HepG2 (cell line): ENCODE results near the gene PRSS8. TPM values are rescaled to one million over a fixed set of nuclear protein-coding genes. Genes with fewer than 3 reads are reported as not detected.

ENCODE experiments used
- AGO1 ChIP-seq: fragments of 200-400 bp; formaldehyde crosslinking; IDR thresholded peaks from 2 replicates; pipeline ENCODE4 v1.6.1; 2017; ENCODE audit warnings: mild to moderate bottlenecking, low read depth, low read length, moderate library complexity; ENCODE audit not compliant: poor library complexity, severe bottlenecking
- DNMT1 ChIP-seq: sonication (generic); formaldehyde crosslinking; IDR thresholded peaks from 2 replicates; pipeline ENCODE4 v1.5.1; 2020; ENCODE audit warnings: mild to moderate bottlenecking, missing genetic modification reagents
- HDAC2 ChIP-seq: sonication (generic); formaldehyde crosslinking; IDR thresholded peaks from 2 replicates; pipeline ENCODE4 v1.4.0; 2020; ENCODE audit warnings: missing genetic modification reagents
- HES4 ChIP-seq: sonication (generic); formaldehyde crosslinking; IDR thresholded peaks from 2 replicates; pipeline ENCODE4 v1.9.0; 2021; ENCODE audit warnings: mild to moderate bottlenecking, missing genetic modification reagents, borderline replicate concordance
- HNRNPK ChIP-seq: fragments of 200-400 bp; formaldehyde crosslinking; IDR thresholded peaks from 2 replicates; pipeline ENCODE4 v1.6.1; 2018; ENCODE audit warnings: low read length, low read depth, moderate library complexity, mild to moderate bottlenecking; ENCODE audit not compliant: poor library complexity, severe bottlenecking
- MEIS1 ChIP-seq: sonication (generic); formaldehyde crosslinking; IDR thresholded peaks from 2 replicates; pipeline ENCODE4 v1.9.0; 2021; ENCODE audit warnings: mild to moderate bottlenecking, missing genetic modification reagents, moderate library complexity, borderline replicate concordance
- PAF1 ChIP-seq: IDR thresholded peaks from 2 replicates; pipeline ENCODE4 v1.6.1; 2016; ENCODE audit warnings: missing genetic modification reagents, missing compliant biosample characterization
- PREB ChIP-seq: sonication (generic); formaldehyde crosslinking; IDR thresholded peaks from 2 replicates; pipeline ENCODE4 v1.4.0; 2020; ENCODE audit warnings: missing genetic modification reagents
- RARA ChIP-seq: IDR thresholded peaks from 2 replicates; pipeline ENCODE4 v1.6.1; 2016; ENCODE audit warnings: missing genetic modification reagents, missing compliant biosample characterization
- RFXAP ChIP-seq: sonication (generic); formaldehyde crosslinking; IDR thresholded peaks from 2 replicates; pipeline ENCODE4 v1.4.0; 2020; ENCODE audit warnings: missing genetic modification reagents, borderline replicate concordance
- SRF ChIP-seq: IDR thresholded peaks from 2 replicates; pipeline ENCODE4 v1.6.1; 2011; ENCODE audit warnings: mild to moderate bottlenecking, low read depth, low read length, moderate library complexity
- THAP8 ChIP-seq: sonication (generic); formaldehyde crosslinking; IDR thresholded peaks from 2 replicates; pipeline ENCODE4 v1.5.1; 2020; ENCODE audit warnings: missing genetic modification reagents, mild to moderate bottlenecking, borderline replicate concordance
- U2AF2 ChIP-seq: fragments of 200-400 bp; formaldehyde crosslinking; IDR thresholded peaks from 2 replicates; pipeline ENCODE4 v1.6.1; 2017; ENCODE audit warnings: low read depth, mild to moderate bottlenecking, low read length
- ZFYVE20 ChIP-seq: sonication (generic); formaldehyde crosslinking; IDR thresholded peaks from 2 replicates; pipeline ENCODE4 v1.8.0; 2023; ENCODE audit warnings: low read depth, mild to moderate bottlenecking, moderate library complexity, missing genetic modification reagents, borderline replicate concordance
- ZHX2 ChIP-seq, 2 experiments: sonication (generic) in 1 of 2; formaldehyde crosslinking in 1 of 2; IDR thresholded peaks; 2 replicates each; pipeline versions ENCODE4 v1.6.1 to v1.9.0; 2014 to 2022; ENCODE audit warnings: antibody characterized with exemption in 1 of 2, borderline replicate concordance in 1 of 2, inconsistent platforms in 1 of 2, low read depth in 1 of 2, missing genetic modification reagents in 1 of 2
- ZNF362 ChIP-seq: sonication (generic); formaldehyde crosslinking; IDR thresholded peaks from 2 replicates; pipeline ENCODE4 v1.4.0; 2020; ENCODE audit warnings: missing genetic modification reagents, mild to moderate bottlenecking, borderline replicate concordance
- ZNF569 ChIP-seq: sonication (generic); formaldehyde crosslinking; IDR thresholded peaks from 2 replicates; pipeline ENCODE4 v1.5.0; 2020; ENCODE audit warnings: mild to moderate bottlenecking, missing genetic modification reagents, moderate library complexity, borderline replicate concordance
- ZNF768 ChIP-seq: sonication (generic); formaldehyde crosslinking; IDR thresholded peaks from 2 replicates; pipeline ENCODE4 v1.4.0; 2020; ENCODE audit warnings: missing genetic modification reagents
- polyA plus RNA-seq, 8 experiments: library from polyadenylated mRNA; depleted of rRNA in 3 of 8; stranded (reverse) in 7 of 8; unstranded in 1 of 8; fragments of >200 nt; fragmentation: Illumina TruSeq in 4 of 8; extraction: Trizol in 4 of 8; gene quantifications; 2 replicates each; pipeline versions ENCODE4 v1.2.1 to v1.2.3, GENCODE V29; 2011 to 2016; ENCODE audit warnings: low read depth in 4 of 8, missing spikeins in 1 of 8, mixed read lengths in 1 of 8; ENCODE audit not compliant: insufficient read depth in 1 of 8
- total RNA-seq, 5 experiments: library from RNA; depleted of rRNA; stranded (reverse); fragments of >200 nt; fragmentation: Illumina TruSeq; extraction: Trizol; gene quantifications; 2 replicates each; pipeline ENCODE4 v1.2.3, GENCODE V29; 2016; ENCODE audit warnings: low read depth in 1 of 5

Gene PRSS8
- total and polyA plus RNA-seq, 2 of the 13 experiments (the other 11 are each of a cell fraction or from before 2014, with no cell fraction given), result 2.6 to 7.2 TPM

- peak; percentile 67 for TF ChIP-seq ZHX2 (IDR thresholded peaks at IDR 0.05; ENCODE audit: low read depth)
- TF ChIP-seq ZHX2 (CRISPR knock-in tag; IDR thresholded peaks at IDR 0.05; ENCODE audit: borderline replicate concordance), result peak; percentile 45
- no peak for TF ChIP-seq PREB (CRISPR knock-in tag)
- TF ChIP-seq U2AF2, result 0 out of 2 replicates have a peak, but pooled peaks have one; percentile 72
- TF ChIP-seq HDAC2 (CRISPR knock-in tag), result no peak
- peak; percentile 73 for TF ChIP-seq ZNF768 (CRISPR knock-in tag)
- TF ChIP-seq RFXAP, result peak; percentile 51
- no peak; the same call in 1 of the 2 replicates for TF ChIP-seq RARA (CRISPR knock-in tag)
- TF ChIP-seq HES4 (CRISPR knock-in tag), result peak; percentile 97
- TF ChIP-seq PAF1, result no peak
- peak; percentile 69 for TF ChIP-seq HNRNPK
- TF ChIP-seq AGO1, result no peak
- peak; percentile 63 for TF ChIP-seq DNMT1 (CRISPR knock-in tag)
- peak; percentile 45 for TF ChIP-seq MEIS1 (CRISPR knock-in tag)
- TF ChIP-seq THAP8 (CRISPR knock-in tag), result no peak; the same call in 1 of the 2 replicates
- no peak for TF ChIP-seq ZNF569 (CRISPR knock-in tag)
- TF ChIP-seq ZNF362 (CRISPR knock-in tag), result peak; percentile 44; the same call in 1 of the 2 replicates
- peak; percentile 7; the same call in 1 of the 2 replicates for TF ChIP-seq SRF
- peak; percentile 75 for TF ChIP-seq ZFYVE20 (CRISPR knock-in tag)
Observed at GRCh38 chr16:31179747-31180459, 44.4 kb upstream of the PRSS8 start, which contains the start of gene FUS (continued).
